ENCODE data around the gene RNF168. TPM values are rescaled to one million over a fixed set of nuclear protein-coding genes. Genes with fewer than 3 reads are reported as not detected.

RNF168 gene, protein sequence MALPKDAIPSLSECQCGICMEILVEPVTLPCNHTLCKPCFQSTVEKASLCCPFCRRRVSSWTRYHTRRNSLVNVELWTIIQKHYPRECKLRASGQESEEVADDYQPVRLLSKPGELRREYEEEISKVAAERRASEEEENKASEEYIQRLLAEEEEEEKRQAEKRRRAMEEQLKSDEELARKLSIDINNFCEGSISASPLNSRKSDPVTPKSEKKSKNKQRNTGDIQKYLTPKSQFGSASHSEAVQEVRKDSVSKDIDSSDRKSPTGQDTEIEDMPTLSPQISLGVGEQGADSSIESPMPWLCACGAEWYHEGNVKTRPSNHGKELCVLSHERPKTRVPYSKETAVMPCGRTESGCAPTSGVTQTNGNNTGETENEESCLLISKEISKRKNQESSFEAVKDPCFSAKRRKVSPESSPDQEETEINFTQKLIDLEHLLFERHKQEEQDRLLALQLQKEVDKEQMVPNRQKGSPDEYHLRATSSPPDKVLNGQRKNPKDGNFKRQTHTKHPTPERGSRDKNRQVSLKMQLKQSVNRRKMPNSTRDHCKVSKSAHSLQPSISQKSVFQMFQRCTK
- 3.2 to 4.4 TPM (median 3.7 TPM) in 5 replicates for total RNA-seq (2022; extraction: Qiagen RNA extraction)

DNA sequence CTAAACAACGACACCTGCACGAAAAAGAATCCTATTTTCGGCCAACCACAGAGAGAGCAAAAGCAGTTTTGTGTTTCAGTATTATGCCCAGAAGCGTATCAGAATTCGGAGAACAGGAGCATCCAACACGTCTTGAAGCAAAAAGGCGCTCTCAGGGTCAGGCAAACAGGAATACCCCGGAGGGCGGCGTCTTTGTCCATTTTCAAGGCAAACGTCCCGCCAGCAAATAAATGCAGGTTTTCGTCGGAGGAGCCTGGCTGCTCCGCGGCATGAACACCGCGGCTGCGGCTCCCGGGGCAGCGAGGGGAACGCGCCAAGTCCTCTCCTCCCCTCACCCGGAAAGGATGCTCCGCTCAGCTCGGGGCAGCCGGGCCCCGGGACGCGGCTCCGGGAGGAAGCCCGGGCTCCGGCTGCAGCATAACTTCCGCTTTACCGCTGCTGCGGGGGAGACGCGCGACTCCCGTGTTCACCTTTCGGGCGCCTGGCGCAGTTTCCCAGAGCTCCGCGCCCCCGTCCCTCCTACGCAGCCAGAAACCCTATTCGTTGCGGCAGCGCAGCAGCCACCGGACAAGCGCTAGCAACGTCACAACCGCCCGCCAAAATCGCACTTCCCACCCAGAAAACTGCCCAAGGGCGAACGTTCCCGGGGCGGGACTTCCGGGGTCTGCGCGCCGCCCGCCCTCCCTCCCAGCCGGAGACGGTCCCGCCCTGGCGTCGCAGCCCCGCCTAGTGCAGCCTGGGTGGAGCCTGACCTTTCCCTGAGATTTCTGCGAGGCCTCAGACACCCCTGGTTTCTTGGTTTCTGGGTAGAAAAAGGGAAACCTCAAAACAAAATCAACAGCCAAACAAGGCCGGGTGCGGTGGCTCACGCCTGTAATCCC is at the start of gene RNF168:
TSS of gene RNF168 (minus strand) at position 573 of the 881 bp plus-strand sequence. CDS start 595 bp downstream, outside the sequence.

DNA sequence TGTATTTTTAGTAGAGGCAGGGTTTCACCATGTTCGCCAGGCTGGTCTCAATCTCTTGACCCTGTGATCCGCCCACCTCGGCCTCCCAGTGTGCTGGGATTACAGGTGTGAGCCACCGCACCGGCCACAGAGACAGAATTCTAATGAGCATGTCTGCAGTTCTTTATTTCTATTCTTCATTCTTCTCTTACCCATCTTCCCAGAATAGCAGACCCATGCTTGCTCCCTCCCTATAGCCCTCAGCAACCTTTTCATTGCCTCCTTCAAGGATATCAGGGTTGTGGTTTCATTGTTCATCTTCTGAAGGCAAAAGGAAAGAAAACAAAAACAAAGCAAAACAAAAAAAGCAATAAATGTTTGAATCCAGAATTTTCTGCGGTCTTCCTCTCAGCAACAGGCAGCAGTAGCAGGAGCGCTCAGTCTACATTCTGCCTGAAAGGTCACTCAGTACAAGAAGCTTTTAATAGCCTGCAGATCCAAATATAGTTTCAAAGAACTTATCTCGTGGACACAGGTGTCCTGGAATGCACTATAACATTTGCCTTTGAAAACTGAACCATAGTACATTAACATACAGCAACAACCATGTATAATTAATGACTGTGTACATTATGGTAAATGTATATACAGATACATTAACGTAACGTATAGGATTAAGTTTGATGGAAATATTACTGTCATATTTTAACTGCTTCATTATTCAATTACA is 11.5 kb upstream of the RNF168 start, which contains the start of gene SMCO1:
TSS of gene SMCO1 (minus strand) at position 434 of the 709 bp plus-strand sequence. CDS start at position 297, 137 bp downstream.

DNA sequence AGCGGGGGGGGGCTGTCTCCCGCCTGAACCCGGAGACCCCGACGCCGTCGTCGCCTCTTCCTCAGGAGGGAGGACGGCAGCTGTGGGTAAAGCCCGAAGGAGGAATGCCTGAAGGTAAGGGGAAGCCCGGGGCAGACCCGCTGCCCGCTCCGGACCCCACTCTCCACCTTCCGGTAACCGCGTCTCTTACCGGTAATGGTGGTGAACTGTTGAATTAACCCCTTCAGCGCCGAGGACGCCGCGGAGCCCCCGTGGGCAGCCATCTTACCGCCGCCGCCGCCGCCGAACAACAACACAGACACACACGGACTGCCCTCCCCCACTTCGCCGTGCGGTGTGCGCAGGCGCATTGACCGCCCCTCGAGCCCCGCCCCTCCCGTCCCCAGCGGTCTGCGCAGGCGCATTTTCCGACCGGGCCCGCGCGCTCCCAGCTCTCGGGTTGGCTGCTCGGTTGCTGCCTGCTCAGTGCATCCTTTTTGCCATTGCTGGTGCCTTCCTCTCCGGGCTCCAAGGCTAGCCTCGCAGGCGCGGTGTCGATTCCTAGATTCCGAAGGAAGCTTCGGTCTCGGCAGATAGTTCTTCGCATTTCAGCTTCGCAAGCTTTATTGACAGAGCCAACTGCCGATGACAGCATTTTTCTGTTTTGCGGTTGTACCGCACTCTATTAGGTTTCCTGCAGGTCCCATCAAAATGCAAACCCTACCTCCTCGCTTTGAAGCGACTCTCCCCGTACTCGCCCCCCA is 71.3 kb downstream of the RNF168 start, which contains the start of gene UBXN7:
TSS of gene UBXN7 (minus strand) at position 291 of the 743 bp plus-strand sequence. CDS start at position 263, 28 bp downstream.

Other genes with a start within 250 kb of the RNF168 start
- gene PCYT1A, start 216.0 kb downstream of the RNF168 start, total RNA-seq (2022; extraction: Qiagen RNA extraction): 29.1 to 44.1 TPM (median 30.2 TPM) in 5 replicates
- gene DYNLT2B, start 185.5 kb downstream of the RNF168 start, total RNA-seq (2022; extraction: Qiagen RNA extraction): 24.0 to 25.1 TPM (median 24.7 TPM) in 5 replicates
- gene TM4SF19, start 165.4 kb downstream of the RNF168 start, total RNA-seq (2022; extraction: Qiagen RNA extraction): 7.0 to 8.0 TPM (median 7.2 TPM) in 5 replicates
- 5.9 to 9.0 TPM (median 8.1 TPM) in 5 replicates for gene UBXN7, start 71.3 kb downstream of the RNF168 start, total RNA-seq (2022; extraction: Qiagen RNA extraction)
- gene SMCO1, start 11.6 kb upstream of the RNF168 start, total RNA-seq (2022; extraction: Qiagen RNA extraction): 0.03 TPM in 1 of 5 replicates, not detected in the others
- gene WDR53, start 64.8 kb upstream of the RNF168 start, total RNA-seq (2022; extraction: Qiagen RNA extraction): 7.1 to 9.6 TPM (median 8.8 TPM) in 5 replicates
- 5.8 to 7.5 TPM (median 6.9 TPM) in 5 replicates for gene FBXO45, start 64.9 kb upstream of the RNF168 start, total RNA-seq (2022; extraction: Qiagen RNA extraction)
- 0.05 TPM in 1 of 5 replicates, not detected in the others for gene NRROS, start 135.9 kb upstream of the RNF168 start, total RNA-seq (2022; extraction: Qiagen RNA extraction)
- gene CEP19, start 208.5 kb upstream of the RNF168 start, total RNA-seq (2022; extraction: Qiagen RNA extraction): 2.4 to 3.1 TPM (median 2.6 TPM) in 5 replicates
- gene PIGX, start 208.6 kb upstream of the RNF168 start, total RNA-seq (2022; extraction: Qiagen RNA extraction): 28.7 to 32.7 TPM (median 32.4 TPM) in 5 replicates
- gene PAK2, start 236.1 kb upstream of the RNF168 start, total RNA-seq (2022; extraction: Qiagen RNA extraction): 32.1 to 57.2 TPM (median 37.9 TPM) in 5 replicates

Measured in A549 treated with AZD2906 at 1 μM for 4 hours (cell line).